ENCODE data around the gene EIF1AY. TPM values are rescaled to one million over a fixed set of nuclear protein-coding genes. Genes with fewer than 3 reads are reported as not detected.

The EIF1AY gene
- polyA plus RNA-seq, 2 of the 4 experiments (the other 2 are of a cell fraction) = 56.0 to 59.4 TPM

- POLR2A ChIA-PET = no interaction called here
- Histone ChIP-seq H3K27ac (no peak overlapping the region), H3K4me3 (no peak overlapping the region), H3K4me1 (no peaks in the 10 kb centered on the region), H3K4me2 (no peak overlapping the region), H3K9me3 (no peaks in the 10 kb centered on the region)
- CTCF ChIA-PET = no interaction called here
- DNase-seq (ENCODE audit: low read depth in 1 of 2, low spot score in 1 of 2) (no peak), FAIRE-seq (no peak), ATAC-seq (no peak)
- TF ChIP-seq NFE2L2 (conservative IDR thresholded peaks at IDR 0.05; ENCODE audit: low read length) = no peak
- no peak for TF ChIP-seq TP53 (CRISPR knock-in tag; IDR thresholded peaks at IDR 0.05)
- no peak for TF ChIP-seq ZC3H11A (IDR thresholded peaks at IDR 0.05)
- no peak for TF ChIP-seq EHMT2 (IDR thresholded peaks at IDR 0.05; ENCODE audit: low read depth)
- no peak for TF ChIP-seq HOXB13 (CRISPR knock-in tag; IDR thresholded peaks at IDR 0.05; ENCODE audit: low read depth)
- no peak for TF ChIP-seq NPAS2 (CRISPR knock-in tag; IDR thresholded peaks at IDR 0.05; ENCODE audit: borderline replicate concordance)
- TF ChIP-seq REST (IDR thresholded peaks at IDR 0.05) = no peak
- no peak for TF ChIP-seq KDM5A (IDR thresholded peaks at IDR 0.05)
- TF ChIP-seq RNF2 (IDR thresholded peaks at IDR 0.05; ENCODE audit: borderline replicate concordance, low read depth) = no peak
- TF ChIP-seq HES2 (IDR thresholded peaks at IDR 0.05) = no peak
- no peak for TF ChIP-seq MAZ (IDR thresholded peaks at IDR 0.05; ENCODE audit: borderline replicate concordance, low read depth, low read length)
- TF ChIP-seq KDM1A (IDR thresholded peaks at IDR 0.05; ENCODE audit: low read depth) = no peak
- no peak for TF ChIP-seq CBX2 (IDR thresholded peaks at IDR 0.05; ENCODE audit: borderline replicate concordance, low read depth)
- no peak for TF ChIP-seq ESRRA (IDR thresholded peaks at IDR 0.05; ENCODE audit: borderline replicate concordance, low read length)
- no peak for TF ChIP-seq RCOR1 (IDR thresholded peaks at IDR 0.05; ENCODE audit: low read depth, low read length)
- TF ChIP-seq POLR2A (IDR thresholded peaks at IDR 0.05; ENCODE audit: low read length) = no peak
- WGBS (ENCODE audit: missing lambda C conversion rate) = 94% methylated on average over 3 of the region's 3 CpGs
Observed at GRCh38 chrY:20571306-20571705, 4.3 kb upstream of the EIF1AY start.

GRCh38 chrY:20576506-20576905 lies 930 bp downstream of the EIF1AY start:
- Histone ChIP-seq H3K4me1 (peaks cover 5% of the 10 kb centered on the region; the same call in 1 of the 3 replicates), H3K9me3 (no peaks in the 10 kb centered on the region), H3K4me3 (peak overlapping the region; percentile 69), H3K4me2 (peak overlapping the region; percentile 77), H3K27ac (peak overlapping the region; percentile 77 to 88)
- 0 out of 6 replicates have a peak, but pooled peaks of 1 of the 2 experiments have one; percentile 51 for ATAC-seq
- DNase-seq (ENCODE audit: low read depth in 1 of 2, low spot score in 1 of 2) = peak in 1 of 2 experiments; percentile 2
- WGBS (ENCODE audit: missing lambda C conversion rate) = 22% methylated on average over 5 of the region's 5 CpGs
- POLR2A ChIA-PET = no interaction called here
- CTCF ChIA-PET = no interaction called here
- peak in 1 of 2 experiments; percentile 10; a peak in 1 of 5 replicates for TF ChIP-seq RAD21 (conservative IDR thresholded peaks at IDR 0.05 in 1 of 2, IDR thresholded peaks at IDR 0.05 in 1 of 2)
- TF ChIP-seq HOXB5 (CRISPR knock-in tag; IDR thresholded peaks at IDR 0.05) = no peak
- no peak for FAIRE-seq

GRCh38 chrY:20578206-20578605 lies 2.6 kb downstream of the EIF1AY start:
- DNase-seq (ENCODE audit: low read depth in 1 of 2, low spot score in 1 of 2) (no peak), ATAC-seq (no peak), FAIRE-seq (no peak)
- Histone ChIP-seq H3K4me1 (peaks cover 6% of the 10 kb centered on the region; the same call in 1 of the 3 replicates), H3K27ac (no peak overlapping the region), H3K9me3 (no peaks in the 10 kb centered on the region), H3K4me3 (no peak overlapping the region), H3K4me2 (no peak overlapping the region)
- no peak for TF ChIP-seq RFX5 (IDR thresholded peaks at IDR 0.05)
- no peak for TF ChIP-seq ESRRA (IDR thresholded peaks at IDR 0.05; ENCODE audit: borderline replicate concordance, low read length)
- TF ChIP-seq CEBPB (IDR thresholded peaks at IDR 0.05) = no peak
- no peak for TF ChIP-seq CBX8 (IDR thresholded peaks at IDR 0.05)
- ChIA-PET POLR2A (no interaction called here), CTCF (no interaction called here)
- WGBS (ENCODE audit: missing lambda C conversion rate) = 85% methylated on average over 3 of the region's 3 CpGs
